Body of pancreas (tissue), 4 donors: ENCODE measurements around the gene RAB11FIP3.

ENCODE experiments used
- CTCF ChIP-seq, 7 experiments: fragments of 450-650 bp in 4 of 7; fragments of 200-600 bp in 3 of 7; sonication (generic) in 3 of 7; IDR thresholded peaks; one replicate each; pipeline ENCODE4 v1.5.1; 2016 to 2019; ENCODE audit warnings: antibody characterized with exemption in 7 of 7
- POLR2A ChIP-seq, 3 donors: fragments of 450-650 bp; IDR thresholded peaks; one replicate each; pipeline ENCODE4 v1.6.1; 2016; ENCODE audit warnings: antibody characterized with exemption in 3 of 3, mild to moderate bottlenecking in 2 of 3

DNA sequence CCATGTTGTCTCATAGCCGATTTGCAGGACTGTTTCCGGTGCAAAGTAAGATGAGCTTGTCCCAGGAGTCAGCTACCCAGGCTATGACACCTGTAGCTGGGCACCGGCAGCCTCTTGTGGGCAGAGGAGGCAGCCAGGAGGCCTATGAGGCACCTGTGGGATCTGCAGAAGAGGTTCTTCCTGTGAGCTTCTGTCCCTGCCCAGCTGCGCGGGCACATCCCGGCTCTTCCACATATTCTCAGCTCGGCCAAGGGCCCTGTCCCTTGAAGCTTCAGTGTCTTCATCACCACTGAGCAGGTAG lies 80.7 kb downstream of the RAB11FIP3 start:
- TF ChIP-seq CTCF (IDR thresholded peaks at IDR 0.05) (no peak), POLR2A (IDR thresholded peaks at IDR 0.05) (no peak)
